DOHH2 (cell line): ENCODE data around the gene ANKMY1.

Experiments
- H3F3A ChIP-seq: fragments of 200-600 bp; sonication (generic), shearing (Covaris generic); 2 replicates; pipeline ENCODE4 v1.6.0; 2016; ENCODE audit warnings: antibody characterized with exemption, mild to moderate bottlenecking; ENCODE audit not compliant: control insufficient read depth, insufficient read depth
- H3K27ac ChIP-seq: fragments of 200-600 bp; sonication (generic); 2 replicates; pipeline ENCODE4 v1.5.1; 2014; ENCODE audit warnings: low read depth, mild to moderate bottlenecking, low read length, moderate library complexity
- H3K27me3 ChIP-seq: fragments of 200-600 bp; sonication (generic); 2 replicates; pipeline ENCODE4 v1.6.1; 2014; ENCODE audit warnings: mild to moderate bottlenecking, low read length, mixed read lengths; ENCODE audit not compliant: control insufficient read depth
- H3K36me3 ChIP-seq: fragments of 200-600 bp; sonication (generic); 2 replicates; pipeline ENCODE4 v1.6.1; 2014; ENCODE audit warnings: mild to moderate bottlenecking, low read length, moderate library complexity, mixed read lengths; ENCODE audit not compliant: control insufficient read depth
- H3K4me1 ChIP-seq: fragments of 200-600 bp; sonication (generic); 2 replicates; pipeline ENCODE4 v1.6.1; 2014; ENCODE audit warnings: mild to moderate bottlenecking, low read length, mixed read lengths; ENCODE audit not compliant: control insufficient read depth
- H3K4me2 ChIP-seq: fragments of 200-600 bp; sonication (generic); 2 replicates; pipeline ENCODE4 v1.6.0; 2014; ENCODE audit warnings: mild to moderate bottlenecking, low read length, moderate library complexity
- H3K4me3 ChIP-seq: fragments of 200-600 bp; sonication (generic); 2 replicates; pipeline ENCODE4 v1.5.1; 2014; ENCODE audit warnings: mild to moderate bottlenecking, low read length, mixed read lengths
- H3K79me2 ChIP-seq: fragments of 200-600 bp; sonication (generic); 2 replicates; pipeline ENCODE4 v1.6.1; 2014; ENCODE audit warnings: mild to moderate bottlenecking, low read length, mixed read lengths; ENCODE audit not compliant: control insufficient read depth
- H3K9me2 ChIP-seq: fragments of 200-600 bp; sonication (generic); replicated peaks from 2 replicates; pipeline ENCODE4 v1.6.1; 2014; ENCODE audit warnings: mild to moderate bottlenecking, low read length, mixed read lengths; ENCODE audit not compliant: control insufficient read depth
- H3K9me3 ChIP-seq: fragments of 200-600 bp; sonication (generic); 2 replicates; pipeline ENCODE4 v1.6.1; 2014; ENCODE audit warnings: antibody characterized with exemption, low read length, mixed read lengths; ENCODE audit not compliant: control insufficient read depth, insufficient read depth
- H4K20me1 ChIP-seq: fragments of 200-600 bp; sonication (generic); 2 replicates; pipeline ENCODE4 v1.6.0; 2014; ENCODE audit warnings: low read depth, mild to moderate bottlenecking, antibody characterized with exemption, low read length, moderate library complexity; ENCODE audit not compliant: control insufficient read depth, insufficient read depth
- CTCF ChIP-seq: fragments of 200-600 bp; sonication (generic); IDR thresholded peaks from one replicate; pipeline ENCODE4 v1.5.1; 2014; ENCODE audit warnings: antibody characterized with exemption, mild to moderate bottlenecking, low read depth, low read length; ENCODE audit not compliant: poor library complexity, severe bottlenecking
- EZH2phosphoT487 ChIP-seq: fragments of 200-600 bp; sonication (generic); IDR thresholded peaks from 2 replicates; pipeline ENCODE4 v1.6.1; 2017; ENCODE audit warnings: borderline replicate concordance, mild to moderate bottlenecking, antibody characterized with exemption, low read length, moderate library complexity, mixed read lengths

Gene ANKMY1

GRCh38 chr2:240602266-240603050 lies 44.7 kb upstream of the ANKMY1 start:
- Histone ChIP-seq H3K79me2 (no peaks in the 10 kb centered on the region), H3K4me3 (no peak overlapping the region), H3K27me3 (no peaks in the 10 kb centered on the region), H3K36me3 (peaks cover 8% of the 10 kb centered on the region; the same call in 1 of the 2 replicates), H3K9me2 (no peaks in the 10 kb centered on the region), H3K4me2 (no peak overlapping the region), H3K27ac (no peak overlapping the region), H3K9me3 (no peaks in the 10 kb centered on the region), H3K4me1 (no peaks in the 10 kb centered on the region), H4K20me1 (no peaks in the 10 kb centered on the region), H3F3A (no peaks in the 10 kb centered on the region)
- TF ChIP-seq EZH2phosphoT487 (no peak), CTCF (no peak)

- peaks cover 8% of the 10 kb centered on the region; the same call in 1 of the 2 replicates for H3K36me3 ChIP-seq
- H3K27me3 ChIP-seq = no peaks in the 10 kb centered on the region
- H3K4me1 ChIP-seq = no peaks in the 10 kb centered on the region
- no peaks in the 10 kb centered on the region for H3K79me2 ChIP-seq
- no peaks in the 10 kb centered on the region for H3K9me2 ChIP-seq
- H3K27ac ChIP-seq = no peak overlapping the region
- H3K4me2 ChIP-seq = no peak overlapping the region
- no peak overlapping the region for H3K4me3 ChIP-seq
- no peaks in the 10 kb centered on the region for H3F3A ChIP-seq
- H4K20me1 ChIP-seq = no peaks in the 10 kb centered on the region
- H3K9me3 ChIP-seq = no peaks in the 10 kb centered on the region
- no peak for TF ChIP-seq CTCF
These were observed 44.0 kb upstream of the ANKMY1 start for GRCh38 chr2:240601831-240602160.

- H3K36me3 ChIP-seq = peaks cover 8% of the 10 kb centered on the region; the same call in 1 of the 2 replicates
- no peaks in the 10 kb centered on the region for H3K9me3 ChIP-seq
- H3K27me3 ChIP-seq = no peaks in the 10 kb centered on the region
- no peaks in the 10 kb centered on the region for H3K4me1 ChIP-seq
- H3K79me2 ChIP-seq = no peaks in the 10 kb centered on the region
- no peak overlapping the region for H3K4me2 ChIP-seq
- no peak overlapping the region for H3K4me3 ChIP-seq
- no peak for TF ChIP-seq EZH2phosphoT487
- TF ChIP-seq CTCF = no peak
- no peak overlapping the region for H3K27ac ChIP-seq
- H3F3A ChIP-seq = no peaks in the 10 kb centered on the region
- H4K20me1 ChIP-seq = no peaks in the 10 kb centered on the region
- no peaks in the 10 kb centered on the region for H3K9me2 ChIP-seq
These were observed 43.5 kb upstream of the ANKMY1 start for GRCh38 chr2:240601061-240601830.
